HG03196 (cell line): ENCODE data around the gene LGR6.
"Not testable (repeated sequence)": the region's sequence is repeated elsewhere in the genome, so short reads cannot be mapped to it uniquely, and the experiment has no call there.

Experiments used
- ATAC-seq: cut with Tn5 transposase; IDR thresholded peaks from one replicate; pipeline ENCODE4 v1.9.1; 2021; ENCODE audit not compliant: unreplicated experiment

The LGR6 gene

GRCh38 chr1:202235003-202235660 lies 41.5 kb downstream of the LGR6 start:
- no peak for ATAC-seq

DNA sequence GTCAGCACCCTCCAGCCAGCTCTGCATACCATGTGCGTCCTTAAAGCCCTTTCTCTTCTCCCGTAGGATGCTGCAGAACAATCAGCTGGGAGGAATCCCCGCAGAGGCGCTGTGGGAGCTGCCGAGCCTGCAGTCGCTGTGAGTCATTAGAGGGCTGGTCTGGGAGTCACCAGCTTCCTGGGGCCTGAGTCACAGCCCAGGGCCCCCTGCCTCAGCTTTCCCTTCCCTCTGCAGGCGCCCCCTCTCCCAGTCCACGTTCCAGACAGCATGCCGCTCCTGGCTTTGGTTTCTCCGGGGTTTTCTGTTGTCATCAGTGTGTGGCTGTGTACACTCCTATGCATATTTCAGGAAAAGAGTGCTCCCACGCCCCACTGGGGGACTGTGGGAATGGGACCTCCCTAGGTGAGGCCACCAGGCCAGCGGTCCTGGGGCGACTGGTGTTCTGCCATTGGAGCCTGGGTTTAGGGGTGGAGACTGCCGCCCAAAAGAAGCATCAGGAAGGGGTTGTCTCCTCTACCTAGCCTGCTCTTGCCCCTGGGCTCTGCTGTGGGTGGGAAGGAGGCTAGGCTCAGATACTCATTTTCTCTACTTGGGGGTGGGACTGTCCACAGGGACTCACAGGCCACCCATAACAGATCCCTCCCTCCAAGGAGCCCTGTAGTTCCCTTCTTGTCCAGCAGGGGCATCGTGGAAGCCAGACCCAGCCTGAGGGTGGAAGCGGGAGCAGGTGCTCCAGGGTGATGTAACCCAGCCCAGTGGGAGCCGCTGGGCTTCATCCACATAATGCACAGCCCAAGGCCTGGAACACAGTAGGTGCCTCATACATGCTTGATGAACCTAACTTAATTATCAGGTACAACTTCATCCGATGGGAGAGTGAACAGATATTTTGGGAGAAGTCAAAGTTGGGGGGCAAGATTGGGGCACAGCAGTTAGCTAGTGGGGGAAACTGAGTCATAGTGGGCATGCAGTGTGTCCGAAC lies 42.5 kb downstream of the LGR6 start:
- ATAC-seq = no peak

DNA sequence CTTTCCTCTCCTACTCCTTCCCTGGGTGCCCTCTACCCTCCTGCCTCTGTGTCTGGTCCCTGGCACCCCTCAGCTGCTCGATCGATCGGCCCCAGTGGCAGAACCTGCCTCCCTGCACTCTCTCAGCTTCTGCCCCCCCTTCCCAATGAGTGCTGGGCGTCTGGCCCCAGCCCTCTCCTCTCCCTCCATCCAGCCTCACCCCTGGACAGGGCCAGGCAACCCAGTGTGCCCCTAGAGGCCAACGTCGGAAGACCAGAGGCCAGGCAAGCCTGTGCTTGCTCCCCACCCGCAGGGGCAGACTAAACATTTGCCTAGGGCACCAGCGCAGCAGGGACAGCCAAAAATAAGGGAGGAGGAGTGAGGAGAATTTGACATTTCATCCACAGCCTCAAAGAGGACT lies 43.5 kb downstream of the LGR6 start:
- no peak for ATAC-seq

DNA sequence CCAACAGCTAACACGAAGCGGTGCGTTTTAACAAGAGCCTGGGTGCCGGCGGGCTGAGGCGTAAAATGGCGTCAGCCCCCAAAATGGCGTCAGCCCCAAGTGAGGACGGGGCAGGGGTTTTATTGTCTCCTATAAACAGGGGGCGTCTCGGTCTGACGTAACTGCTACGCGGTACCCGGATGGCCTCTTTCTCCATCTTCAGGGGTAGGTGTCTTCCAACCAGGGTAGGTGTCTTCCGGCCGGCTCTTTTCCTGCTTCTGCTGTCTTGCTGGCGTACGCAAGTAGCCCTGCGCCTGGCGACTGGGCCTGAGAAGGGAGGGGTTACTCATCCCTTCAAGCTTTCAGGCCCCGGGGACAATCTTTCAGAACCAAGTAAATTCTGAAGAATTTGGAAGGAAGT lies 45.3 kb downstream of the LGR6 start:
- no peak for ATAC-seq

GRCh38 chr1:202240226-202240625 lies 46.6 kb downstream of the LGR6 start:
- ATAC-seq = not testable (repeated sequence)

DNA sequence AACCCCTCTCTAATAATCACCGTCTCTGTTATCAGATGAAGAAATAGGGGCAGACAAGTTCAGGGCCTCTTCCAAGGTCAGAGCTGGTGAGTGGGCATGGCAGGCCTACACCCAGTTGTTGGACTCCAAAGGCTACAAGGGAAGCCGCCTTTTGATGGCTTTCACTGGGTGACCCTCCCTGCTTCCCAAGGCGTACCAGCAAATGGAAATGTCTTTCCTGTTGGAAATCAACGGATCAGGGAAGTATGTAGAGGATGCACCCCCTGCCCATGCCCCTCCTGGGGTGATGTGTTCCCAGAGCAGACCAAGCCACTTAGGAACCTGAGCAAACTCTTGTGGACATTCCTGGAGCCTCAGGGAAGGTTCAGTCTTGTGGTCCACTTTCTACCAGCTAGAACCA lies 47.4 kb downstream of the LGR6 start:
- no peak for ATAC-seq

- ATAC-seq = no peak
Observed at GRCh38 chr1:202241376-202242079, 47.9 kb downstream of the LGR6 start.

DNA sequence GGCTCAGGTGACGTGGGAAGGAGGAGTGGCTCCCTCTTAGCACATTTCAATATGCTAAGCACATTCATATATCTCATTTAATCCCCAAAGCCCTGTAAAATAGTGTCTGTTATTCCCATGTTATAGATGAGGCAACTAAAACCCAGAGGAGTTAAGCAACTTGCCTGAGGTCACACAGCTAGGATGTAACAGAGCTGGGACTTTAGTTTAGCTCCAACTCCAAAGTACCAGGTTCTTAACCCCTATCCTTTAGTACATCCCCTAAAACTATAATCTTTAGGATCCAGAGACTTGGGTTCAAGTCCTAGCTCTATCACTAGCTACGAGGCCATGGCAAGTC lies 48.5 kb downstream of the LGR6 start:
- no peak for ATAC-seq

- no peak for ATAC-seq
Observed at GRCh38 chr1:202243006-202243405, 49.4 kb downstream of the LGR6 start.

DNA sequence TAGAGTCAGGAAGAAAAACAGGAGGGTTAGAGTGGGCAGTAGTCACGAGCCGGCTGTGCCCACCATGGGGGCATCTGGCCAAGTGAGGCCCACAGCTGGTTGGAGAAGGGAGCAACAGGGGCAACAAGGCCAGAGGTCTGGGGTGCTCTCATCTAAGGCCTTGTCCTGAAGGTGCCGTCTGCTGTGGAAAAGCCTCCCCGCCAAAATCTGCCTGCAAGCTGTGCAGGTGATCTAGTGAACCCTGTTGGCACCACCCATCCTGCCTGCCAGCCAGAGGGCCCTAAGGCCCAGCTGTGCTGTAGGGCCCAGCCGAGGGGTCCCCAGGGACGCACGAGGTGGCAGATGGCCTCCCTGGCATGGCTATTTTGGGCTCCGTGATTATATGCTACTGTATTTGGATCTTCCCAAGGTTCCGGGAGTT lies 51.3 kb downstream of the LGR6 start:
- no peak for ATAC-seq

DNA sequence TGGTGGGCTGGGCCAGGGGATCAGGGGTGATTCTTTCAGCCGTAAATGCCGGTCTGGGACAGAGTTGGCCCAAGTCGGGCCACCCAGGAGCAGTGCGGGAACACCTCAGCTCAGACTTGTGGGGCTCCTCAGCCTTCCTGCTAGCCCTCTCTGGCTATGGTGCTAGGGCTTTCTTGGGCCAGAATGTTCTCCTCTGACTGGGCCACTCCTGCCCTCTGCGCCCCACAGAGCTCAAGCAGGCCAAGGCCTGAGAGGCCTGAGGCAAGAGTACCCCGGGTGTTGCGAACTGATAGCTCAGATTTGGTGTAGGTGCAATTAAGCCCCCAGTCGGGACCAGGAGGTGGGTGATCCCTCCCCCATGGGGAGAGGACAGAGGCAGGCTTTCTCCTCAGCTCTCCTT lies 51.8 kb downstream of the LGR6 start:
- ATAC-seq = no peak

GRCh38 chr1:202247104-202247503 lies 53.5 kb downstream of the LGR6 start:
- ATAC-seq = no peak

DNA sequence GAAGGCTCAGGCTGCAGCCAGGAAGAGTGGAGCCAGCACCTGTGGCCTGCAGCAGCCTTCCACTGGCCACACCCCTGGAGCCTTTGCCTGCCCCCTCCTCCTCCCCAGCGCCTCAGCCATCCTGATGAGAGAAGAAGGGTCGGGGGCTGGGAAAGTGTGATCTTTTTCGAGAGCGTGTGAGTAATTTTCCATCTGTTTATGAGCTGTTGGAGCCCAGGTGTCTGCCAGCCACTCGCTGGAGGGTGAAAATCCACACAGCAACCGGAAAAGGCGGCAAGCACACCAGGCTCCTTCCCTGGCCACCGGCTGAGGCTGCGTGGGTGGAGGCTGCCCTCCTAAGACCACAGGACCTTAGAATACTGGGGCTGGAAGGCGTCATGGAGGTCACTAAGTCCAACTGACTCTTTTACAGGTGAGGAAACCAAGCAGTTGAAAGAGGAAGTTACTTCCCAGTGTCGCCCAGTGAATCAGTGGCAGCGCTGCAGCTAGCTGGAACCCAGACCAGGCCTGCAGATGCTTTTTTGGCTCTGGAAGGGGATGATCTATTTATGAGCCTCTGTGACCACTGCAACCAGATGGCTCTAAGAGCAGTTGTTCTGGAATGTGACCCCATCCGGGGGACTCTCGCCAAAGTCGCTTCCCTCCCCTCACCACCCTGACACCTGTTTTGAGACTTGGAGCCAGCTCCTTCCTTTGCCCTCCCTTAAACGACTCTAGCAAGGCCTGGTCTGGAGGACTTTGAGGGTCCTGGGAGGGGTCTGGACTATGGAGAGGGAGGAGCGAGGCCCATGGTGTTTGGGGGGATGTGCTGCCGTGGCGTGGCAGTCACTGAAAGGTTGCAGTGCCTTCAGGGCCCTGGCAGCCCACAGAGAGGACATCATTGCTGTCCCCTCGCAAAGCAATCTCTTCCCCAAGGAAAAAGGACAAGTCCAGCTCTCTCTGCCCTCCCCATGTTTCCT lies 54.5 kb downstream of the LGR6 start:
- ATAC-seq = no peak

- ATAC-seq = no peak
Observed at GRCh38 chr1:202248861-202249260, 55.3 kb downstream of the LGR6 start.

DNA sequence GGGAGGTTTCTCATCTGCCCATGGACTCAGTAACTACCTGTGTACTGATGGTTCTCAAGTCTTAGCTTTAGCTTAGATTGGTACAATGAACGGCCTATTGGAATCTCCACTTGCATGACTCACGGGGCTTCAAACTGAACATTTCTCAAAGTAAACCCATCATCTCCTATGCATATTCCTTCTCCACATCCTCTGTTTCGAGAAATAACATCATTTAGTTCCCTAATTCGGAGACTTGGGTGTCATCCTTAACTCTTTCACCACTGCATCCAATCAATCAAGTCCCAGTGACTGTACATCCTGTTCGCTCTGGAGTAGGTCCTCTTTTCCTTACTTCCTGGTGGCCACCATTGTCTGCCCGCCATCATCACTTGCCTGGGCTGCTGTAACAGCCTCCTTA lies 55.8 kb downstream of the LGR6 start:
- no peak for ATAC-seq

DNA sequence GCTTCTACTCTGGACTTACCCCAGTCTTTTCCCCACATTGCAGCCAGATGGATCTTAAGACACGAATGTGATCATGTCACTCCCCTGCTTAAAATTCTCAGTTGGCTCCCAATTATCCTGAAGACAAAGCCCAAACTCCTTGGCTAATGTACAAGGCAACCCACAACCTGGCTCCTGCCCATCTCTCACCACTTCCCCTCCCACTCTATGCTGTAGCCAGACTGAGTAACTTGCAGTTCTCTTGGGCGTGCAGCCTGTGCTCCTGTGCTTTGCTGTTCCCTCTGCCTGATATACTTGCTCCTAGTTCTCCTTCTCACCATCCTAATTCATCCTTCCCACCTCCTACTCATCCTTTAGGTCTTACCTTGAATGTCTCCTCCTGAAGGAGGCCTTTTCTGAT lies 56.2 kb downstream of the LGR6 start:
- ATAC-seq = no peak

DNA sequence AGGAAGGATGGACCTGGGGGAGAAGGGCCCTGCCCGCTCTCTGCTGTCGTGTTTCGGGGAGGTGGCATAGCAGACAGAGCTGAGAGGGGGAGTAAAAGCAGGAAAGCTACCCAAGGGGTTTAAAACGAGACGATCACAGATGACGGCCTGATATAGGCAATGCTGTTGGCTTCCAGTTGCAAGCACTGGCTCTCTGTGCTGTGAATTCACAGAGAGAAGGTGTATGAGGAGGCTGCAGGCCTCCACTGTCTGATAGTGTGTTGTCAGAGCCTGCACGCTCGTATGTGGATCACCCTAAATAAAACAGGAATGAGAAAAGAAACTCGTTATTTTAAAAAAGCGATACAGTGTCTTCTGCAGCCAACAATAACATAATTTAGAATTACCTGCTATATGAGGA lies 57.4 kb downstream of the LGR6 start:
- no peak for ATAC-seq

GRCh38 chr1:202251424-202252256 lies 58.0 kb downstream of the LGR6 start:
- ATAC-seq = no peak

DNA sequence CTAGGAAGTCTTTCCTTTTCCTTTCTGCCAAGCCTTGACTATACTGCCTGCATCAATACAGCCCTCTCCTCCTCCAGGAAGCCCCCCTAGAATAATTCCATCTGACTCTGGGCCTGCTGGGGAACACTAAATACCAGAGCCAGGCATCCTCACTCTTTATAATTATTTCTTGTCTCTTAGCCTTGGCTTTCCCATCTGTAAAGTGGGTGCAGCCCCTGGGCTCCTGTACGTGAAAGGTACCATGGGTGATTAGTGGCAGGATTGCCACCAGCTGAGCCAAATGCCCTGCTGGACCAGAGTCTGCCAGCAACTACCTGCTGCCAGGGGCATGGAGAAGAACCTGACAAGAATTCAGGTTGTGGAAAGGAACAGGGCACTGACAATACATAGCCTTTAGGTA lies 58.7 kb downstream of the LGR6 start:
- ATAC-seq = no peak
